BE2C (cell line): Measurements from ENCODE around the gene GABBR2.

Experiments
- DNase-seq: peaks from one replicate; pipeline ENCODE4 v3.0.0-alpha.2; 2020
- H3K27me3 ChIP-seq: fragments of 250-450 bp; sonication (Bioruptor Pico); 2 replicates; pipeline ENCODE4 v1.5.1; 2020; ENCODE audit warnings: mild to moderate bottlenecking
- H3K36me3 ChIP-seq: fragments of 250-450 bp; sonication (Bioruptor Pico); 2 replicates; pipeline ENCODE4 v1.5.1; 2020; ENCODE audit warnings: mild to moderate bottlenecking
- H3K4me1 ChIP-seq: fragments of 250-450 bp; sonication (Bioruptor Pico); 2 replicates; pipeline ENCODE4 v1.5.1; 2020
- H3K4me3 ChIP-seq: 2 replicates; pipeline ENCODE4 v1.5.1; 2011; ENCODE audit warnings: low read depth, low read length
- H3K9me3 ChIP-seq: fragments of 250-450 bp; sonication (Bioruptor Pico); 2 replicates; pipeline ENCODE4 v1.5.1; 2020
- TF ChIP-seq, protein P1 (sequence below): IDR thresholded peaks from 2 replicates; pipeline ENCODE4 v1.5.1; 2012; ENCODE audit warnings: mild to moderate bottlenecking, low read depth, low read length

The GABBR2 gene

DNA sequence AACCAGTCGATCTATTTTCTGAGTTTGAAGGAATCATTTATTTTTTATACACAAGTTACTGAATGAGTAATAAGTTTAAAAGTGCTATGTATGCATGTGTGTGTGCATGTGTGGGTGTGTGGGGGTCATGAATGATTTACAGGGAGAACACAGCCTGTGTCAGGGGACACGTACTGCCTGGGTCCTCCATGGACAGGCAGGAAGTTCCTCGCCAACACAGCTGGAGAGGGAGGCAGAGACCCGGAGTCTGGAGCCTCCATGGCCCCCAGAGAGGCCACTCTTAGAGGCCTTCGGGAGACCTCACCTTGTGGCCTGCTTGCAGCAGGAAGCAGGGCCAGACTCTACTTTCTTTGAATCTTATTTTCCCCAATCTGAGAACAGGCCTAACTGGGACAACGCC lies 144.7 kb downstream of the GABBR2 start:
- DNase-seq, result no peak
- no peaks in the 10 kb centered on the region for H3K4me1 ChIP-seq
- no peak overlapping the region for H3K4me3 ChIP-seq
- no peaks in the 10 kb centered on the region for H3K9me3 ChIP-seq
- H3K27me3 ChIP-seq, result peaks cover 5% of the 10 kb centered on the region; the same call in 1 of the 2 replicates
- TF ChIP-seq, protein P1, sequence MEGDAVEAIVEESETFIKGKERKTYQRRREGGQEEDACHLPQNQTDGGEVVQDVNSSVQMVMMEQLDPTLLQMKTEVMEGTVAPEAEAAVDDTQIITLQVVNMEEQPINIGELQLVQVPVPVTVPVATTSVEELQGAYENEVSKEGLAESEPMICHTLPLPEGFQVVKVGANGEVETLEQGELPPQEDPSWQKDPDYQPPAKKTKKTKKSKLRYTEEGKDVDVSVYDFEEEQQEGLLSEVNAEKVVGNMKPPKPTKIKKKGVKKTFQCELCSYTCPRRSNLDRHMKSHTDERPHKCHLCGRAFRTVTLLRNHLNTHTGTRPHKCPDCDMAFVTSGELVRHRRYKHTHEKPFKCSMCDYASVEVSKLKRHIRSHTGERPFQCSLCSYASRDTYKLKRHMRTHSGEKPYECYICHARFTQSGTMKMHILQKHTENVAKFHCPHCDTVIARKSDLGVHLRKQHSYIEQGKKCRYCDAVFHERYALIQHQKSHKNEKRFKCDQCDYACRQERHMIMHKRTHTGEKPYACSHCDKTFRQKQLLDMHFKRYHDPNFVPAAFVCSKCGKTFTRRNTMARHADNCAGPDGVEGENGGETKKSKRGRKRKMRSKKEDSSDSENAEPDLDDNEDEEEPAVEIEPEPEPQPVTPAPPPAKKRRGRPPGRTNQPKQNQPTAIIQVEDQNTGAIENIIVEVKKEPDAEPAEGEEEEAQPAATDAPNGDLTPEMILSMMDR, result no peak
- no peaks in the 10 kb centered on the region for H3K36me3 ChIP-seq

GRCh38 chr9:98563212-98563907 lies 145.4 kb downstream of the GABBR2 start:
- Histone ChIP-seq H3K36me3 (no peaks in the 10 kb centered on the region), H3K9me3 (no peaks in the 10 kb centered on the region), H3K4me1 (no peaks in the 10 kb centered on the region), H3K27me3 (peaks cover 1% of the 10 kb centered on the region; the same call in 1 of the 2 replicates), H3K4me3 (no peak overlapping the region)
- TF ChIP-seq, protein P1, result no peak
- no peak for DNase-seq

DNA sequence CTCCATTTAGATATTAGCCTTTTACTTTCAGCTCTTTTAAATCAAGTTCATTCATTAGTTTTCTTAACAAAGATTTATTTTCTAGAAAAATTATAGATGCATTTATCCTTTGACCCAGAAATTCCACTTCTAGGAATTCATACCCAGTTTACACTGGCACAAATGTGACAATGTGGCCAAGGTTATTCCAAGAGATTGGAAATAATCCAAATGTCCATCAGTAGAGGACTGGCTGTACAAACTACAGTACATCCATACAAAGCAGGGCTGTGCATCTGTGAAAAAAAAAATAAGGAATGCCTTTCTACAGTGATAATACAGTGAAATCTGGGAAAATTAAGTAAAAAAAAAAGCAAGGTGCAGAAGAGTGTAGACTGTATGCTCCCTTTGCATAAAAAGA lies 149.2 kb downstream of the GABBR2 start:
- no peaks in the 10 kb centered on the region; the same call in none of the 2 replicates for H3K27me3 ChIP-seq
- H3K4me1 ChIP-seq, result no peaks in the 10 kb centered on the region
- no peaks in the 10 kb centered on the region for H3K36me3 ChIP-seq
- no peak for DNase-seq
- no peaks in the 10 kb centered on the region for H3K9me3 ChIP-seq
- H3K4me3 ChIP-seq, result no peak overlapping the region
- TF ChIP-seq, protein P1, result no peak

DNA sequence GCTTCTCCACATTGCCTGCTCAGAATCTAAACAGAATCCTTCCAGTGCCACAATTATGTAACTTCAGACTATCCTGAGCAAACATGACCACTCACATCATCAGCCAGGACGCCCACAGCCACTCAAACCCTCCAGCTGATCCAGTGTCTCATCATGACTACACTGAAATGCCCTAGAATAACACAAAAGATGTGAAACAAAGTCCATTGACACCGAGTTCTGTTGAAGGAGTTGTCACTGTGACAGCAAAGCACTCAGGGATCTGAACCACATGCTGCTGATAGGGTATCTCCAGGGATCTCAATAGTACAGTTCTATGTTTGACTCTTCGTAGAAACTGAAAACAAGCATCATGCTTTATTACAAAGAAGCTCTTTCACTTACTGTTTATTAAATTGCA lies 150.2 kb downstream of the GABBR2 start:
- Histone ChIP-seq H3K27me3 (no peaks in the 10 kb centered on the region; the same call in none of the 2 replicates), H3K4me1 (no peaks in the 10 kb centered on the region), H3K9me3 (no peaks in the 10 kb centered on the region), H3K4me3 (no peak overlapping the region), H3K36me3 (no peaks in the 10 kb centered on the region)
- TF ChIP-seq, protein P1, result no peak
- DNase-seq, result no peak

DNA sequence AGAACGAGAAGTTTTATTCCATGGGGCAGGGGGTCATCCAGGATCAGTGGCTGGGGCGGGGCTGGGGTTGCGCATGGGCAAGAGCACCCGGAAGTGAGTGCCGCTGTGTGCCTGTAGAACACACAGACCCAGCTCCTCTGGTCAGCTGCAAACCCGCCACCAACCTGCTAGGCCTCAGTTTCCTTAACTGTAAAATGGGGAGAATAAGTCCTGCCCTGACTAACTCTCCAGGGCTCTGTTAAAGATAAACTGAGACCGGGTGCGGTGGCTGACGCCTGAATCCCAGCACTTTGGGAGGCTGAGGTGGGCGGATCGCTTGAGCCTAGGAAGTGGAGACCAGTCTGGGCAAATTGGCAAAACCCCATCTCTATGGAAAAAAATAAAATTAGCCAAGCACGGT lies 152.2 kb downstream of the GABBR2 start:
- H3K9me3 ChIP-seq, result no peaks in the 10 kb centered on the region
- no peak for DNase-seq
- no peaks in the 10 kb centered on the region for H3K36me3 ChIP-seq
- no peaks in the 10 kb centered on the region; the same call in none of the 2 replicates for H3K27me3 ChIP-seq
- no peak overlapping the region for H3K4me3 ChIP-seq
- TF ChIP-seq, protein P1, result no peak
- no peaks in the 10 kb centered on the region for H3K4me1 ChIP-seq

- TF ChIP-seq, protein P1, result no peak
- H3K4me1 ChIP-seq, result no peaks in the 10 kb centered on the region
- DNase-seq, result no peak
- H3K9me3 ChIP-seq, result no peaks in the 10 kb centered on the region
- no peaks in the 10 kb centered on the region; the same call in 1 of the 2 replicates for H3K27me3 ChIP-seq
- H3K36me3 ChIP-seq, result no peaks in the 10 kb centered on the region
- H3K4me3 ChIP-seq, result no peak overlapping the region
These were observed 152.9 kb downstream of the GABBR2 start for GRCh38 chr9:98555651-98556465.
